ENCODE data around the gene ALG9. TPM values are rescaled to one million over a fixed set of nuclear protein-coding genes. Genes with fewer than 3 reads are reported as not detected.
A peak's percentile ranks its signal among the peaks of the same experiment; 100 is the strongest.

The ALG9 gene, protein sequence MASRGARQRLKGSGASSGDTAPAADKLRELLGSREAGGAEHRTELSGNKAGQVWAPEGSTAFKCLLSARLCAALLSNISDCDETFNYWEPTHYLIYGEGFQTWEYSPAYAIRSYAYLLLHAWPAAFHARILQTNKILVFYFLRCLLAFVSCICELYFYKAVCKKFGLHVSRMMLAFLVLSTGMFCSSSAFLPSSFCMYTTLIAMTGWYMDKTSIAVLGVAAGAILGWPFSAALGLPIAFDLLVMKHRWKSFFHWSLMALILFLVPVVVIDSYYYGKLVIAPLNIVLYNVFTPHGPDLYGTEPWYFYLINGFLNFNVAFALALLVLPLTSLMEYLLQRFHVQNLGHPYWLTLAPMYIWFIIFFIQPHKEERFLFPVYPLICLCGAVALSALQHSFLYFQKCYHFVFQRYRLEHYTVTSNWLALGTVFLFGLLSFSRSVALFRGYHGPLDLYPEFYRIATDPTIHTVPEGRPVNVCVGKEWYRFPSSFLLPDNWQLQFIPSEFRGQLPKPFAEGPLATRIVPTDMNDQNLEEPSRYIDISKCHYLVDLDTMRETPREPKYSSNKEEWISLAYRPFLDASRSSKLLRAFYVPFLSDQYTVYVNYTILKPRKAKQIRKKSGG
- 10 to 100 TPM; 37.4 to 38.0 TPM for total RNA-seq
- polyA plus RNA-seq = 16.7 TPM

DNA sequence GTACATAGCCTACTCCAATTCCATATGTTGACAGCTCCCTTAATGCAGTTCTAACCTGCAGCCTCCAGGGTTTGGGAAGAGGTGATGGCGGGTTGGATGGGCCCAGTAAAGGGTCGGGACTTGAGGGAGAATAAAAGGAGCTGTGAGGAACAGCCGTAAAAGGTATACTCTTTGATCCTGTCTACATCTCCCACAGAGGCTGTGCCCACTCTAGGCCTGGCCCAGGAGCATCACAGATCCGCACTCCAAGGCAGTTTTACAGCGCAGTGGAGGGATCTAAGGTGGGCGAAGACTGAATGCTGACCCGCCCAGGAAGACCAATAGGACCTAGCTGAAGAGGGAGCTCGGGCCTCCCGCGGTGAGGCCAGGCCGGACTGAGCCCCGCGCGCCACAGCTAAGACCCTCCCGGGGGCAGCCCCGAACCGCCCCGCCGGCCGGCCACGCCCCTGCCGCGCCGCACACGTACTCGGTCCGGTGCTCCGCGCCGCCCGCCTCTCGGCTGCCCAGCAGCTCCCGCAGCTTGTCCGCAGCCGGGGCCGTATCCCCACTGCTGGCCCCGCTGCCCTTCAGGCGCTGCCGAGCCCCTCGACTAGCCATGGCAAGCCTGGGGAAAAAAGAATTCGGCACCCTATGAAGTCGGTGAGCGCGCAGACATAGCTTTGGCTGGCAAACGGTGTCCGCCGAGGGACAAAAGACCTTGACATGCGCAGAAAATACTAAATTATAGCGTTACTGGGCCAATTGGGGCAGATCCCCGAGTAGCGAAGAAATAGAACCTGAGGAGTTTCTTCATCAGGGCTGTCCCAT is at the start of gene ALG9:
Gene ALG9 (minus strand): TSS at position 696 of the 807 bp plus-strand sequence. CDS start 99 bp downstream, at position 597.
- Mint-ChIP-seq H3K4me3 (peak within 1 kb of the TSS; percentile 93 to 96 (median 94)), H3K27ac (peak within 1 kb of the TSS; percentile 90 to 98 (median 97)), H3K27me3 (peaks cover 0 to 2% of the 10 kb centered on the region in 2 donors), H3K4me1 (peaks cover 22 to 47% (median 43%) of the 10 kb centered on the region in 3 donors), H3K9me3 (no peaks in the 10 kb centered on the region), H3K36me3 (peaks cover 4 to 51% (median 12%) of the 10 kb centered on the region in 3 donors)
- DNase-seq = peak; percentile 82 to 92 (median 85)
- H3K4me3 ChIP-seq (ENCODE audit: low read length) = peak within 1 kb of the TSS; percentile 81
- peak within 1 kb of the TSS; percentile 88 for H3K27ac ChIP-seq (ENCODE audit: low read depth, low read length)
- H3K27me3 ChIP-seq (ENCODE audit: insufficient read depth, low read length, poor library complexity, severe bottlenecking) = no peaks in the 10 kb centered on the region
- H3K36me3 ChIP-seq (ENCODE audit: insufficient read depth, low read length) = peaks cover 14% of the 10 kb centered on the region
- ChIA-PET CTCF (interaction anchor here (0.6 to 3.3 kb wide), 9 partner anchors 9 to 261 kb away, joined by 3 to 11 read pairs (median 3); partner anchors contain the start of gene CFAP68), POLR2A (interaction anchor here (0.6 to 2.1 kb wide), 6 partner anchors 9 to 1470 kb away, joined by 3 to 17 read pairs (median 5); partner anchors contain the start of genes CFAP68, PPP2R1B, SDHD and TIMM8B)
- no peaks in the 10 kb centered on the region for H3K9me3 ChIP-seq (ENCODE audit: low read length)
- peaks cover 21% of the 10 kb centered on the region for H3K4me1 ChIP-seq (ENCODE audit: insufficient read depth, low read length)

DNA sequence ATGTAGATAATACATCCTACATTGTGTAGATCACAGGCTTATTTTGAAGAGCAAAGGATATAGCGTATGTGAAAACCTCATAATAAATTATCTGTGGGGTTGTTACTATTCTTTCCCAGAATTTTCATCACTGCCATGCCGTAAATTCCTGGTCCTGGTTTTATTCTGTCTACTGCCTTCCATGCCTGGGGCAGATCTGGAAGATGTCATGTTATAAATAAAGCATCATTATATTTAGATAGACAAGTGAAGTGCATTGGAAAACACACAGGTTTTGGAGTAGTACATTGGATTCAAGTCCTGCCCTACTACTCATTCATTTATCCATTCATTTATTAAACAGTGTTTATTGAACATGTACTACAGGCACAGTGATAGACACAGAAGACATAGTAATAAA is 49.5 kb upstream of the ALG9 start:
- DNase-seq = no peak
- H3K9me3 ChIP-seq (ENCODE audit: low read length) = no peaks in the 10 kb centered on the region
- peaks cover 0 to 2% (median 0%) of the 10 kb centered on the region in 3 donors for H3K36me3 Mint-ChIP-seq
- no peaks in the 10 kb centered on the region for H3K36me3 ChIP-seq (ENCODE audit: insufficient read depth, low read length)
- no peaks in the 10 kb centered on the region for H3K27me3 ChIP-seq (ENCODE audit: insufficient read depth, low read length, poor library complexity, severe bottlenecking)
- POLR2A ChIA-PET = no interaction called here
- H3K4me1 ChIP-seq (ENCODE audit: insufficient read depth, low read length) = no peaks in the 10 kb centered on the region
- no peak overlapping the region for H3K4me3 Mint-ChIP-seq
- peaks cover 3 to 4% (median 3%) of the 10 kb centered on the region in 3 donors for H3K4me1 Mint-ChIP-seq
- CTCF ChIA-PET = no interaction called here
- no peak overlapping the region for H3K27ac ChIP-seq (ENCODE audit: low read depth, low read length)
- H3K27me3 Mint-ChIP-seq = peaks cover 19 to 34% of the 10 kb centered on the region in 2 donors
- H3K27ac Mint-ChIP-seq = no peak overlapping the region
- no peak overlapping the region for H3K4me3 ChIP-seq (ENCODE audit: low read length)
- H3K9me3 Mint-ChIP-seq = peaks cover 0 to 5% (median 0%) of the 10 kb centered on the region in 5 donors

DNA sequence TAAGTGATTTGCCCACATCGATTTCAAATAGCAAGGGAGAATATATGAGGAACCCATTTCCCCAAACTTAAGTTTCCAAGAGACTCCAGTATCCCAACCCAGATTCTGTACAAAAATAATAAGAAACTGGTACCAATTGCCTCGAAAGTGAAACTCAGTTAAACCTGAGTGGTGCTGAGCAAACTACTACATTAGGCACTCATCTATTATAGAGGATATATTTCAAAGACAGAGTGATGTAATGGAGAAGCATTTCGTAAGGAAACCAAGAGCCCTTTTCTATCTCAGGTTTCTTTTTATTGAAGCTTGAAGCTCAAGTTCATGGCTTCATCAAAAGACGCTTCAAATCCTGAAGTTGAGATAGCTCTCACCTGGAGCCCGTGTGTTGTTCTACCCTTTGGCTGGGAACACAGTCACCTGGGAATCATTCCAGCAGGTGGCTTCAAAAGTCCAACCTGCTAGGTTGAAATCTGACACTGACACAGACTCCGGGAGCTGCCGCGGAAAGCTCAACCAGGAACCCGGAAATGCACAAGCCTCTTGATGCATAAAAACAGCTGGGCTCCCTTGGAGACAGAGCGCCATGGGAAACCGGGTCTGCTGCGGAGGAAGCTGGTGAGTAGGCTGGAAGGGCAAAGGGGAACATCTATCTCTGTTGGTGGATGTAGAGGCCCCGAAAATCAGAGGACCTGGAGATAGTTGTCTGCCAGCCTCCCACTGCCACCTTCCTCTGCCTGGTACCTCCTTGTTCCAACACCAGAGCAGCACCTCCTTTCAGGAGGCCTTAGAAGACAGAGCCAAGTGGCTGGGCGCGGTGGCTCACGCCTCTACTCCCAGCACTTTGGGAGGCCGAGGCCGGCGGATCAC is 47.2 kb upstream of the ALG9 start, which contains the start of gene C11orf52:
Gene C11orf52 (plus strand): TSS at position 524 of the 867 bp plus-strand sequence. CDS start 60 bp downstream, at position 584.
- CTCF ChIA-PET = interaction anchor here (0.8 to 0.9 kb wide), 2 partner anchors 11 to 13 kb away, joined by 3 to 4 read pairs; no protein-coding TSS in a partner anchor
- Histone ChIP-seq H3K4me1 (ENCODE audit: insufficient read depth, low read length) (no peaks in the 10 kb centered on the region), H3K27ac (ENCODE audit: low read depth, low read length) (no peak within 1 kb of the TSS), H3K27me3 (ENCODE audit: insufficient read depth, low read length, poor library complexity, severe bottlenecking) (no peaks in the 10 kb centered on the region), H3K4me3 (ENCODE audit: low read length) (no peak within 1 kb of the TSS), H3K9me3 (ENCODE audit: low read length) (no peaks in the 10 kb centered on the region), H3K36me3 (ENCODE audit: insufficient read depth, low read length) (no peaks in the 10 kb centered on the region)
- DNase-seq = no peak
- Mint-ChIP-seq H3K36me3 (peaks cover 0 to 2% (median 0%) of the 10 kb centered on the region in 3 donors), H3K4me3 (no peak within 1 kb of the TSS), H3K9me3 (peaks cover 0 to 5% (median 0%) of the 10 kb centered on the region in 5 donors), H3K27ac (no peak within 1 kb of the TSS), H3K27me3 (peaks cover 28 to 55% of the 10 kb centered on the region in 2 donors), H3K4me1 (no peaks in the 10 kb centered on the region)
- POLR2A ChIA-PET = no interaction called here

DNA sequence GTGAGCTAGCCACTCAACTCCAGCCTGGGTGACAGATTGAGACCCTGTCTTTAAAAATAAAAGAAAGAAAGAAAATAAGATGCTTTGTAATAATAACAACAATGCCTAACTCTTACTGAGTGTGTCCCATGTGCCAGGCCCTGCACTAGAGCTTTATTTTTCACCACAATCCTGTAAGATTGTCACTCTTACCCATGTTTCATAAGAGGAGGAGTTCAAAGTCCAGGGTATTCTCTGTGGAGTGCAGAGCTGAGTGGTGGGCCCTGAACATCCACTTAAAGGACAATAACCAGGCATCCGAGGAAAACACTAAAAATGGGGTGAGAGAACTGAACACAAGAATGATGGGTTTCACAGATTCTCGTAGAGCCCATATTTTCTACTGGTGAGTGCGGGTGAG is 46.4 kb upstream of the ALG9 start:
- ChIA-PET POLR2A (interaction anchor here (1.1 kb wide), 1 partner anchor 9 kb away, joined by 3 read pairs; no protein-coding TSS in a partner anchor), CTCF (interaction anchor here (0.9 kb wide), 1 partner anchor 12 kb away, joined by 3 read pairs; no protein-coding TSS in a partner anchor)
- Histone ChIP-seq H3K36me3 (ENCODE audit: insufficient read depth, low read length) (no peaks in the 10 kb centered on the region), H3K4me1 (ENCODE audit: insufficient read depth, low read length) (no peaks in the 10 kb centered on the region), H3K4me3 (ENCODE audit: low read length) (no peak overlapping the region), H3K27ac (ENCODE audit: low read depth, low read length) (no peak overlapping the region), H3K9me3 (ENCODE audit: low read length) (no peaks in the 10 kb centered on the region), H3K27me3 (ENCODE audit: insufficient read depth, low read length, poor library complexity, severe bottlenecking) (no peaks in the 10 kb centered on the region)
- no peak overlapping the region for H3K4me3 Mint-ChIP-seq
- peaks cover 0 to 5% (median 0%) of the 10 kb centered on the region in 5 donors for H3K9me3 Mint-ChIP-seq
- H3K36me3 Mint-ChIP-seq = peaks cover 0 to 2% (median 0%) of the 10 kb centered on the region in 3 donors
- no peaks in the 10 kb centered on the region for H3K4me1 Mint-ChIP-seq
- DNase-seq = no peak
- peaks cover 29 to 57% of the 10 kb centered on the region in 2 donors for H3K27me3 Mint-ChIP-seq
- H3K27ac Mint-ChIP-seq = no peak overlapping the region

DNA sequence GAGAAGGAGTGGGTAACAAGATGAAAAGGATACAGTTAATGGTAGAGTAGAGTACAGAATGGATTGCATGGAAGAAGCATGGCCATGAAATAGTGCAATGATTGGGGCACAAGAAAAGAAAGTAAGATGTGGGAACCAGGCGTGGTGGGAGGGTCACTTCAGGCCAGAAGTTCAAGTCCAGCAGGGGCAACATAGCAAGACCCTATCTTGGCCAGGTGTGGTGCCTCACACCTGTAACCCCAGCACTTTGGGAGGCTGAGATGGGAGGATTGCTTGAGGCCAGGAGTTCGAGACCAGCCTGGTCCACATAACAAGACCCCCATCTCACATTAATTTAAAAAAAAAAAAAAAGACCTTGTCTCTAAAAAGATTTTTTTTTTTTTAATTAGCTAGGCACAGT is 45.9 kb upstream of the ALG9 start:
- no peak for DNase-seq
- H3K4me1 ChIP-seq (ENCODE audit: insufficient read depth, low read length) = no peaks in the 10 kb centered on the region
- no peaks in the 10 kb centered on the region for H3K36me3 ChIP-seq (ENCODE audit: insufficient read depth, low read length)
- Mint-ChIP-seq H3K4me1 (no peaks in the 10 kb centered on the region), H3K36me3 (peaks cover 0 to 2% (median 0%) of the 10 kb centered on the region in 3 donors), H3K27ac (no peak overlapping the region), H3K9me3 (peaks cover 0 to 5% (median 0%) of the 10 kb centered on the region in 5 donors), H3K27me3 (peaks cover 29 to 58% of the 10 kb centered on the region in 2 donors), H3K4me3 (no peak overlapping the region)
- H3K9me3 ChIP-seq (ENCODE audit: low read length) = no peaks in the 10 kb centered on the region
- POLR2A ChIA-PET = interaction anchor here (1.1 kb wide), 1 partner anchor 9 kb away, joined by 3 read pairs; no protein-coding TSS in a partner anchor
- H3K4me3 ChIP-seq (ENCODE audit: low read length) = no peak overlapping the region
- CTCF ChIA-PET = interaction anchor here (1.2 kb wide), 1 partner anchor 9 kb away, joined by 4 read pairs; no protein-coding TSS in a partner anchor
- no peak overlapping the region for H3K27ac ChIP-seq (ENCODE audit: low read depth, low read length)
- no peaks in the 10 kb centered on the region for H3K27me3 ChIP-seq (ENCODE audit: insufficient read depth, low read length, poor library complexity, severe bottlenecking)

DNA sequence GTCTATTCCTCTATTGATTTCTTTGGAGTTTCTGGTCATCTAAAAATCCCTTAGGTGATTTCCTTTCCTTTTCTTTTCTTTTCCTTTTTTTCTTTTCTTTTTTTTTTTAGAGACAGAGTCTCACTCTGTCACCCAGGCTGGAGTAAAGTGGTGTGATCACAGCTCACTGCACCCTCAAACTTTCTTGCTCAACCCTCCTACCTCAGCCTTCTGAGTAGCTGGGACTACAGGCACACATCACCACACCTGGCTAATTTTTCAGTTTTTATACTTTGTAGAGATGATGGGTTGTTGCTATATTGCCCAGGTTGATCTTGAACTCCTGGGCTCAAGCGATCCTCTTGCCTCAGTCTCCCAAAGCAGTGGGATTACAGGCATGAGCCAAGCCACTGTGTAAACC is 45.4 kb upstream of the ALG9 start:
- peaks cover 29 to 64% of the 10 kb centered on the region in 2 donors for H3K27me3 Mint-ChIP-seq
- ChIA-PET POLR2A (interaction anchor here (1.1 kb wide), 1 partner anchor 10 kb away, joined by 3 read pairs; no protein-coding TSS in a partner anchor), CTCF (interaction anchor here (1.2 kb wide), 1 partner anchor 9 kb away, joined by 4 read pairs; no protein-coding TSS in a partner anchor)
- no peak overlapping the region for H3K4me3 ChIP-seq (ENCODE audit: low read length)
- no peak for DNase-seq
- H3K9me3 ChIP-seq (ENCODE audit: low read length) = no peaks in the 10 kb centered on the region
- H3K27me3 ChIP-seq (ENCODE audit: insufficient read depth, low read length, poor library complexity, severe bottlenecking) = peaks cover 5% of the 10 kb centered on the region
- no peak overlapping the region for H3K4me3 Mint-ChIP-seq
- H3K4me1 ChIP-seq (ENCODE audit: insufficient read depth, low read length) = no peaks in the 10 kb centered on the region
- no peak overlapping the region for H3K27ac ChIP-seq (ENCODE audit: low read depth, low read length)
- peaks cover 0 to 5% (median 0%) of the 10 kb centered on the region in 5 donors for H3K9me3 Mint-ChIP-seq
- H3K36me3 ChIP-seq (ENCODE audit: insufficient read depth, low read length) = no peaks in the 10 kb centered on the region
- H3K4me1 Mint-ChIP-seq = no peaks in the 10 kb centered on the region
- no peak overlapping the region for H3K27ac Mint-ChIP-seq
- peaks cover 0 to 2% (median 0%) of the 10 kb centered on the region in 3 donors for H3K36me3 Mint-ChIP-seq
